ENCODE measurements around the gene LGALS12.

DNA sequence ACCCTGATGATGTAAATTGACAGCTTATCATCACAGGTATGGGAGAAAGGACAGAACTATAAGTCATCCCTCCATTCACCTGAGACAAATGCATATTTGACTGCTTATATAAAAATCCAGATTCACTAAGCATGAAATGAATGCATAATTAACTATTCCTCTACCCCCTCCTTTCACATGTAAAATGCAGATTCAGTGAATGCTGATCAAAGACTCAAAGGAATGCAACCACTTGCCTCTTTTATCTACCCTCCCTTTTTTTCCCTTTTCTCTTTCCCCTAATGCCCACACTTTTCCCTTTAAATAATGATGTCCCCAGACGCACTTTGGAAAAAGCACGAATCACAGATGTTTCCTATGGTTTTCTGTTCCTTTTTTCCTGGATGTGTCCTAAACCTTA is 26.2 kb downstream of the LGALS12 start:
- TF ChIP-seq, protein P1, sequence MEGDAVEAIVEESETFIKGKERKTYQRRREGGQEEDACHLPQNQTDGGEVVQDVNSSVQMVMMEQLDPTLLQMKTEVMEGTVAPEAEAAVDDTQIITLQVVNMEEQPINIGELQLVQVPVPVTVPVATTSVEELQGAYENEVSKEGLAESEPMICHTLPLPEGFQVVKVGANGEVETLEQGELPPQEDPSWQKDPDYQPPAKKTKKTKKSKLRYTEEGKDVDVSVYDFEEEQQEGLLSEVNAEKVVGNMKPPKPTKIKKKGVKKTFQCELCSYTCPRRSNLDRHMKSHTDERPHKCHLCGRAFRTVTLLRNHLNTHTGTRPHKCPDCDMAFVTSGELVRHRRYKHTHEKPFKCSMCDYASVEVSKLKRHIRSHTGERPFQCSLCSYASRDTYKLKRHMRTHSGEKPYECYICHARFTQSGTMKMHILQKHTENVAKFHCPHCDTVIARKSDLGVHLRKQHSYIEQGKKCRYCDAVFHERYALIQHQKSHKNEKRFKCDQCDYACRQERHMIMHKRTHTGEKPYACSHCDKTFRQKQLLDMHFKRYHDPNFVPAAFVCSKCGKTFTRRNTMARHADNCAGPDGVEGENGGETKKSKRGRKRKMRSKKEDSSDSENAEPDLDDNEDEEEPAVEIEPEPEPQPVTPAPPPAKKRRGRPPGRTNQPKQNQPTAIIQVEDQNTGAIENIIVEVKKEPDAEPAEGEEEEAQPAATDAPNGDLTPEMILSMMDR (IDR thresholded peaks at IDR 0.05; ENCODE audit: borderline replicate concordance, extremely low read depth, low read length, poor library complexity, severe bottlenecking) = no peak
- TF ChIP-seq EZH2 (IDR thresholded peaks at IDR 0.05; ENCODE audit: borderline replicate concordance, low read depth, low read length, severe bottlenecking) = no peak

All from DND-41 (cell line).